ENCODE results near the gene CTU2. TPM values are rescaled to one million over a fixed set of nuclear protein-coding genes. Genes with fewer than 3 reads are reported as not detected.

Gene CTU2
- total and polyA plus RNA-seq, 10 of the 15 experiments (the other 5 are each of a cell fraction or from before 2014, with no cell fraction given) = 0.32 to 44.5 (median 18.2) TPM

- TF ChIP-seq PBX3 (IDR thresholded peaks at IDR 0.05; ENCODE audit: insufficient replicate concordance, low read depth, low read length) (no peak), CUX1 (IDR thresholded peaks at IDR 0.05; ENCODE audit: insufficient replicate concordance, low read depth, low read length) (no peak), NBN (IDR thresholded peaks at IDR 0.05) (peak; percentile 48), BACH1 (IDR thresholded peaks at IDR 0.05; ENCODE audit: borderline replicate concordance) (peak; percentile 75; the same call in 1 of the 2 replicates), BCLAF1 (IDR thresholded peaks at IDR 0.05) (no peak), HSF1 (IDR thresholded peaks at IDR 0.05; ENCODE audit: low read depth, low read length) (no peak), ZNF24 (IDR thresholded peaks at IDR 0.05) (0 out of 2 replicates have a peak, but pooled peaks have one; percentile 48), MXI1 (IDR thresholded peaks at IDR 0.05; ENCODE audit: low read depth, low read length) (no peak), NFIC (IDR thresholded peaks at IDR 0.05; ENCODE audit: low read depth, low read length) (no peak), PRDM15 (CRISPR knock-in tag; IDR thresholded peaks at IDR 0.05) (no peak), MYC (IDR thresholded peaks at IDR 0.05; ENCODE audit: insufficient read depth, insufficient read length, insufficient replicate concordance, low read length, severe bottlenecking) (peak; percentile 37), CBX5 (IDR thresholded peaks at IDR 0.05; ENCODE audit: low read depth) (no peak), CHD1 (IDR thresholded peaks at IDR 0.05; ENCODE audit: low read depth, low read length) (no peak)
Measured at GRCh38 chr16:88662843-88663606, 43.3 kb upstream of the CTU2 start, which contains the start of gene MVD (continued).

Measured in GM12878 (cell line).